ENCODE data around the gene ADAM11.

- TF ChIP-seq POLR2A (IDR thresholded peaks at IDR 0.05) = no peak
- TF ChIP-seq, protein P1, sequence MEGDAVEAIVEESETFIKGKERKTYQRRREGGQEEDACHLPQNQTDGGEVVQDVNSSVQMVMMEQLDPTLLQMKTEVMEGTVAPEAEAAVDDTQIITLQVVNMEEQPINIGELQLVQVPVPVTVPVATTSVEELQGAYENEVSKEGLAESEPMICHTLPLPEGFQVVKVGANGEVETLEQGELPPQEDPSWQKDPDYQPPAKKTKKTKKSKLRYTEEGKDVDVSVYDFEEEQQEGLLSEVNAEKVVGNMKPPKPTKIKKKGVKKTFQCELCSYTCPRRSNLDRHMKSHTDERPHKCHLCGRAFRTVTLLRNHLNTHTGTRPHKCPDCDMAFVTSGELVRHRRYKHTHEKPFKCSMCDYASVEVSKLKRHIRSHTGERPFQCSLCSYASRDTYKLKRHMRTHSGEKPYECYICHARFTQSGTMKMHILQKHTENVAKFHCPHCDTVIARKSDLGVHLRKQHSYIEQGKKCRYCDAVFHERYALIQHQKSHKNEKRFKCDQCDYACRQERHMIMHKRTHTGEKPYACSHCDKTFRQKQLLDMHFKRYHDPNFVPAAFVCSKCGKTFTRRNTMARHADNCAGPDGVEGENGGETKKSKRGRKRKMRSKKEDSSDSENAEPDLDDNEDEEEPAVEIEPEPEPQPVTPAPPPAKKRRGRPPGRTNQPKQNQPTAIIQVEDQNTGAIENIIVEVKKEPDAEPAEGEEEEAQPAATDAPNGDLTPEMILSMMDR (IDR thresholded peaks at IDR 0.05) = no peak
These were observed 45.7 kb downstream of the ADAM11 start for GRCh38 chr17:44804302-44805089.
